ENCODE measurements around the gene RAPGEF1.
A peak's percentile ranks its signal among the peaks of the same experiment; 100 is the strongest.

RAPGEF1 gene

GRCh38 chr9:131618071-131618479 is 121.8 kb downstream of the RAPGEF1 start (continued):
- TF ChIP-seq PRDM10 (tag by site-specific recombination; IDR thresholded peaks at IDR 0.05) (peak; percentile 66), ZNF514 (tag by site-specific recombination; IDR thresholded peaks at IDR 0.05) (no peak), ZBTB44 (tag by site-specific recombination; IDR thresholded peaks at IDR 0.05) (peak; percentile 77; the same call in 1 of the 2 replicates), INSM2 (tag by site-specific recombination; IDR thresholded peaks at IDR 0.05) (no peak), ZNF561 (tag by site-specific recombination; IDR thresholded peaks at IDR 0.05; ENCODE audit: borderline replicate concordance) (peak; percentile 50; the same call in 1 of the 2 replicates), ZNF660 (tag by site-specific recombination; IDR thresholded peaks at IDR 0.05) (0 out of 2 replicates have a peak, but pooled peaks have one; percentile 51), TRIM28 (IDR thresholded peaks at IDR 0.05; ENCODE audit: borderline replicate concordance, low read length) (peak; percentile 79), ZBTB20 (tag by site-specific recombination; IDR thresholded peaks at IDR 0.05) (no peak), ZNF26 (tag by site-specific recombination; IDR thresholded peaks at IDR 0.05) (no peak), ZNF623 (tag by site-specific recombination; IDR thresholded peaks at IDR 0.05) (no peak), ZNF544 (tag by site-specific recombination; IDR thresholded peaks at IDR 0.05) (no peak), ZFP3 (tag by site-specific recombination; IDR thresholded peaks at IDR 0.05; ENCODE audit: low read depth) (no peak), ATF2 (tag by site-specific recombination; IDR thresholded peaks at IDR 0.05; ENCODE audit: low read depth) (no peak), ZNF830 (tag by site-specific recombination; IDR thresholded peaks at IDR 0.05; ENCODE audit: low read depth) (no peak), ZNF416 (tag by site-specific recombination; IDR thresholded peaks at IDR 0.05) (no peak), ZSCAN23 (tag by site-specific recombination; IDR thresholded peaks at IDR 0.05) (no peak), ZNF558 (tag by site-specific recombination; IDR thresholded peaks at IDR 0.05) (peak; percentile 58; the same call in 1 of the 2 replicates), ZNF274 (IDR thresholded peaks at IDR 0.05; ENCODE audit: low read length) (no peak), ZNF274 (tag by site-specific recombination; IDR thresholded peaks at IDR 0.05; ENCODE audit: borderline replicate concordance) (no peak), ZNF571 (tag by site-specific recombination; IDR thresholded peaks at IDR 0.05) (no peak), GLIS2 (tag by site-specific recombination; IDR thresholded peaks at IDR 0.05) (0 out of 2 replicates have a peak, but pooled peaks have one; percentile 32), ZNF292 (tag by site-specific recombination; IDR thresholded peaks at IDR 0.05; ENCODE audit: borderline replicate concordance, low read depth) (no peak), ZNF747 (tag by site-specific recombination; IDR thresholded peaks at IDR 0.05) (no peak), ZNF610 (tag by site-specific recombination; IDR thresholded peaks at IDR 0.05; ENCODE audit: borderline replicate concordance) (0 out of 2 replicates have a peak, but pooled peaks have one; percentile 6), SETDB1 (IDR thresholded peaks at IDR 0.05; ENCODE audit: insufficient read length, low read length) (peak; percentile 58), ZNF335 (tag by site-specific recombination; conservative IDR thresholded peaks at IDR 0.05) (peak; percentile 82), ZNF2 (tag by site-specific recombination; IDR thresholded peaks at IDR 0.05) (no peak)
